BLaER1 (cell line): ENCODE measurements around the gene H1-8.

Experiments used
- H3K27ac ChIP-seq: shearing (Covaris generic); formaldehyde crosslinking; 2 replicates; pipeline ENCODE4 v1.8.1; 2022
- H3K27me3 ChIP-seq: shearing (Covaris generic); formaldehyde crosslinking; 2 replicates; pipeline ENCODE4 v1.8.1; 2022
- H3K36me3 ChIP-seq: shearing (Covaris generic); formaldehyde crosslinking; 2 replicates; pipeline ENCODE4 v1.8.1; 2022
- H3K4me1 ChIP-seq: shearing (Covaris generic); formaldehyde crosslinking; 2 replicates; pipeline ENCODE4 v1.8.1; 2022
- H3K4me2 ChIP-seq: shearing (Covaris generic); formaldehyde crosslinking; 2 replicates; pipeline ENCODE4 v1.8.1; 2022
- H3K4me3 ChIP-seq: shearing (Covaris generic); formaldehyde crosslinking; 2 replicates; pipeline ENCODE4 v1.8.1; 2022
- H3K9ac ChIP-seq: shearing (Covaris generic); formaldehyde crosslinking; 2 replicates; pipeline ENCODE4 v1.8.1; 2022
- H3K9me3 ChIP-seq: shearing (Covaris generic); formaldehyde crosslinking; 2 replicates; pipeline ENCODE4 v1.8.1; 2022
- H4K20me1 ChIP-seq: shearing (Covaris generic); formaldehyde crosslinking; 2 replicates; pipeline ENCODE4 v1.8.1; 2022
- Cebpa-rat ChIP-seq: shearing (Covaris generic); IDR thresholded peaks from 2 replicates; pipeline ENCODE4 v1.8.1; 2022

H1-8 gene

GRCh38 chr3:129567939-129568338, 25.0 kb downstream of the H1-8 start:
- no peaks in the 10 kb centered on the region for H3K9me3 ChIP-seq
- H3K9ac ChIP-seq, result no peak overlapping the region
- no peak for TF ChIP-seq Cebpa-rat
- no peak overlapping the region for H3K4me2 ChIP-seq
- no peaks in the 10 kb centered on the region for H3K27me3 ChIP-seq
- no peaks in the 10 kb centered on the region for H4K20me1 ChIP-seq
- peaks cover 98% of the 10 kb centered on the region for H3K36me3 ChIP-seq
- H3K27ac ChIP-seq, result no peak overlapping the region
- peaks cover 24% of the 10 kb centered on the region for H3K4me1 ChIP-seq
- no peak overlapping the region for H3K4me3 ChIP-seq

GRCh38 chr3:129569856-129570255, 26.9 kb downstream of the H1-8 start:
- no peak overlapping the region for H3K4me3 ChIP-seq
- no peak overlapping the region for H3K4me2 ChIP-seq
- H4K20me1 ChIP-seq, result no peaks in the 10 kb centered on the region
- no peaks in the 10 kb centered on the region for H3K27me3 ChIP-seq
- no peaks in the 10 kb centered on the region for H3K9me3 ChIP-seq
- no peak overlapping the region for H3K9ac ChIP-seq
- TF ChIP-seq Cebpa-rat, result no peak
- peaks cover 93% of the 10 kb centered on the region for H3K36me3 ChIP-seq
- peaks cover 43% of the 10 kb centered on the region for H3K4me1 ChIP-seq
- 0 out of 2 replicates have a peak overlapping the region, but pooled peaks have one; percentile 35 for H3K27ac ChIP-seq

- no peaks in the 10 kb centered on the region for H3K27me3 ChIP-seq
- H3K9ac ChIP-seq, result no peak overlapping the region
- H3K4me3 ChIP-seq, result no peak overlapping the region
- H3K36me3 ChIP-seq, result peaks cover 73% of the 10 kb centered on the region
- H3K4me2 ChIP-seq, result 0 out of 2 replicates have a peak overlapping the region, but pooled peaks have one; percentile 97
- no peaks in the 10 kb centered on the region for H4K20me1 ChIP-seq
- peak overlapping the region; percentile 72 for H3K27ac ChIP-seq
- H3K9me3 ChIP-seq, result no peaks in the 10 kb centered on the region
- H3K4me1 ChIP-seq, result peaks cover 63% of the 10 kb centered on the region
- TF ChIP-seq Cebpa-rat, result no peak
Observed at GRCh38 chr3:129571605-129572547, 28.9 kb downstream of the H1-8 start.

GRCh38 chr3:129572603-129573002, 29.6 kb downstream of the H1-8 start:
- H4K20me1 ChIP-seq, result no peaks in the 10 kb centered on the region
- TF ChIP-seq Cebpa-rat, result no peak

GRCh38 chr3:129573493-129573892, 30.5 kb downstream of the H1-8 start:
- TF ChIP-seq Cebpa-rat, result no peak
- Histone ChIP-seq H3K27me3 (no peaks in the 10 kb centered on the region), H3K4me2 (peak overlapping the region; percentile 97), H3K27ac (peak overlapping the region; percentile 72), H3K4me3 (no peak overlapping the region), H3K9ac (peak overlapping the region; percentile 34; the same call in 1 of the 2 replicates), H3K9me3 (no peaks in the 10 kb centered on the region), H3K36me3 (peaks cover 59% of the 10 kb centered on the region), H4K20me1 (no peaks in the 10 kb centered on the region), H3K4me1 (peaks cover 79% of the 10 kb centered on the region)

More at GRCh38 chr3:129572603-129573002, 29.6 kb downstream of the H1-8 start:
- Histone ChIP-seq H3K4me1 (peaks cover 70% of the 10 kb centered on the region), H3K36me3 (peaks cover 66% of the 10 kb centered on the region), H3K4me3 (no peak overlapping the region), H3K9ac (no peak overlapping the region), H3K4me2 (peak overlapping the region; percentile 97; the same call in 1 of the 2 replicates), H3K27ac (peak overlapping the region; percentile 72), H3K27me3 (no peaks in the 10 kb centered on the region), H3K9me3 (no peaks in the 10 kb centered on the region)

GRCh38 chr3:129574206-129574605, 31.2 kb downstream of the H1-8 start:
- Histone ChIP-seq H4K20me1 (no peaks in the 10 kb centered on the region), H3K27ac (peak overlapping the region; percentile 99)

GRCh38 chr3:129575233-129575996, 32.4 kb downstream of the H1-8 start:
- Histone ChIP-seq H3K4me3 (peak overlapping the region; percentile 28; the same call in 1 of the 2 replicates), H4K20me1 (no peaks in the 10 kb centered on the region), H3K4me2 (peak overlapping the region; percentile 97), H3K27ac (peak overlapping the region; percentile 99), H3K9me3 (no peaks in the 10 kb centered on the region), H3K27me3 (no peaks in the 10 kb centered on the region), H3K36me3 (peaks cover 54% of the 10 kb centered on the region), H3K9ac (peak overlapping the region; percentile 85), H3K4me1 (peaks cover 98% of the 10 kb centered on the region)
- TF ChIP-seq Cebpa-rat, result no peak

More at GRCh38 chr3:129574206-129574605, 31.2 kb downstream of the H1-8 start:
- peak overlapping the region; percentile 85 for H3K9ac ChIP-seq
- H3K4me2 ChIP-seq, result peak overlapping the region; percentile 97
- no peaks in the 10 kb centered on the region for H3K27me3 ChIP-seq
- peaks cover 86% of the 10 kb centered on the region for H3K4me1 ChIP-seq
- no peak overlapping the region for H3K4me3 ChIP-seq
- no peak for TF ChIP-seq Cebpa-rat
- peaks cover 54% of the 10 kb centered on the region for H3K36me3 ChIP-seq
- H3K9me3 ChIP-seq, result no peaks in the 10 kb centered on the region

GRCh38 chr3:129575997-129576384, 33.0 kb downstream of the H1-8 start:
- Histone ChIP-seq H3K9ac (peak overlapping the region; percentile 85), H3K4me3 (0 out of 2 replicates have a peak overlapping the region, but pooled peaks have one; percentile 10), H3K36me3 (peaks cover 54% of the 10 kb centered on the region), H3K9me3 (no peaks in the 10 kb centered on the region), H3K4me1 (peaks cover 99% of the 10 kb centered on the region), H4K20me1 (no peaks in the 10 kb centered on the region), H3K4me2 (peak overlapping the region; percentile 97), H3K27ac (peak overlapping the region; percentile 99), H3K27me3 (no peaks in the 10 kb centered on the region)
- TF ChIP-seq Cebpa-rat, result no peak

- H3K4me2 ChIP-seq, result peak overlapping the region; percentile 97
- H3K4me3 ChIP-seq, result peak overlapping the region; percentile 10; the same call in 1 of the 2 replicates
- no peaks in the 10 kb centered on the region for H4K20me1 ChIP-seq
- H3K9me3 ChIP-seq, result no peaks in the 10 kb centered on the region
- TF ChIP-seq Cebpa-rat, result no peak
- H3K27me3 ChIP-seq, result no peaks in the 10 kb centered on the region
- peak overlapping the region; percentile 85 for H3K9ac ChIP-seq
- peaks cover 99% of the 10 kb centered on the region for H3K4me1 ChIP-seq
- peak overlapping the region; percentile 99 for H3K27ac ChIP-seq
- peaks cover 54% of the 10 kb centered on the region for H3K36me3 ChIP-seq
Observed at GRCh38 chr3:129576514-129577352, 33.8 kb downstream of the H1-8 start.
